CD14-positive monocyte (primary cell): Measurements from ENCODE around the gene PDE7B. TPM values are rescaled to one million over a fixed set of nuclear protein-coding genes. Genes with fewer than 3 reads are reported as not detected.

Experiments used
- DNase-seq, 3 donors: peaks; one replicate each; pipeline ENCODE4 v3.0.0-alpha.2; 2011 to 2022
- H2AFZ ChIP-seq: 2 replicates; pipeline ENCODE4 v1.6.0; 2012; ENCODE audit warnings: mild to moderate bottlenecking, low read depth, low read length, inconsistent platforms; ENCODE audit not compliant: insufficient read depth, poor library complexity, severe bottlenecking
- H3K27ac ChIP-seq, 2 donors: 1 replicate in 1 of 2; 2 replicates in 1 of 2; pipeline ENCODE4 v1.5.1; 2012 to 2013; ENCODE audit warnings: low read length in 2 of 2, control low read depth in 1 of 2, inconsistent platforms in 1 of 2, low read depth in 1 of 2, mild to moderate bottlenecking in 1 of 2
- H3K27me3 ChIP-seq, 2 donors: one replicate each; pipeline versions ENCODE4 v1.6.0 to v1.6.1; 2011 to 2013; ENCODE audit warnings: low read length in 2 of 2; ENCODE audit not compliant: control insufficient read depth in 2 of 2, insufficient read depth in 2 of 2
- H3K36me3 ChIP-seq, 2 donors: replicated peaks in 1 of 2; 1 replicate in 1 of 2; 2 replicates in 1 of 2; pipeline versions ENCODE4 v1.5.1 to v1.6.1; 2012 to 2013; ENCODE audit warnings: low read length in 2 of 2, control low read depth in 1 of 2, inconsistent platforms in 1 of 2, mild to moderate bottlenecking in 1 of 2; ENCODE audit not compliant: insufficient read depth in 2 of 2, control insufficient read depth in 1 of 2
- H3K4me1 ChIP-seq, 2 donors: 1 replicate in 1 of 2; 2 replicates in 1 of 2; pipeline versions ENCODE4 v1.5.1 to v1.6.1; 2012 to 2013; ENCODE audit warnings: low read length in 2 of 2, control low read depth in 1 of 2, inconsistent platforms in 1 of 2, mild to moderate bottlenecking in 1 of 2, moderate library complexity in 1 of 2; ENCODE audit not compliant: insufficient read depth in 2 of 2, control insufficient read depth in 1 of 2
- H3K4me2 ChIP-seq: replicated peaks from 2 replicates; pipeline ENCODE3; 2012; ENCODE audit warnings: low read length, moderate library complexity, mild to moderate bottlenecking; ENCODE audit not compliant: poor library complexity, severe bottlenecking; ENCODE audit errors: extremely low read depth
- H3K4me3 ChIP-seq, 3 experiments: fragments of 200-600 bp in 1 of 3; sonication (generic) in 1 of 3; replicated peaks in 1 of 3; 1 replicate in 2 of 3; 2 replicates in 1 of 3; pipeline ENCODE4 v1.5.1; 2011 to 2013; ENCODE audit warnings: low read length in 3 of 3, mild to moderate bottlenecking in 3 of 3, control low read depth in 2 of 3, low read depth in 2 of 3, inconsistent platforms in 1 of 3, moderate library complexity in 1 of 3
- H3K79me2 ChIP-seq: 2 replicates; pipeline ENCODE4 v1.6.0; 2012; ENCODE audit warnings: mild to moderate bottlenecking, control low read depth, inconsistent platforms, low read length, moderate library complexity; ENCODE audit not compliant: insufficient read depth
- H3K9ac ChIP-seq: 2 replicates; pipeline ENCODE4 v1.6.0; 2017; ENCODE audit warnings: low read length, mild to moderate bottlenecking; ENCODE audit not compliant: insufficient read depth, poor library complexity, severe bottlenecking
- H3K9me3 ChIP-seq, 2 donors: replicated peaks in 1 of 2; 1 replicate in 1 of 2; 2 replicates in 1 of 2; pipeline versions ENCODE4 v1.5.1 to v1.6.1; 2012 to 2013; ENCODE audit warnings: low read length in 2 of 2, control low read depth in 1 of 2; ENCODE audit not compliant: control insufficient read depth in 1 of 2, insufficient read depth in 1 of 2
- H4K20me1 ChIP-seq: 2 replicates; pipeline ENCODE4 v1.6.0; 2012; ENCODE audit warnings: mild to moderate bottlenecking, low read length, control low read depth, moderate library complexity; ENCODE audit not compliant: insufficient read depth
- H3K27ac Mint-ChIP-seq, 7 donors: one replicate each; pipeline ENCODE4 v1.8.0; 2020; ENCODE audit warnings: mild to moderate bottlenecking in 7 of 7, mixed read lengths in 7 of 7, moderate library complexity in 6 of 7, inconsistent platforms in 2 of 7
- H3K27me3 Mint-ChIP-seq, 3 donors: one replicate each; pipeline ENCODE4 v1.8.0; 2021 to 2022; ENCODE audit warnings: low read depth in 3 of 3, mild to moderate bottlenecking in 3 of 3, mixed read lengths in 3 of 3, moderate library complexity in 3 of 3, inconsistent platforms in 1 of 3
- H3K36me3 Mint-ChIP-seq, 2 donors: one replicate each; pipeline ENCODE4 v1.8.0; 2020; ENCODE audit warnings: mixed read lengths in 2 of 2, inconsistent platforms in 1 of 2, mild to moderate bottlenecking in 1 of 2
- H3K4me1 Mint-ChIP-seq: one replicate; pipeline ENCODE4 v1.8.0; 2020; ENCODE audit warnings: mild to moderate bottlenecking, mixed read lengths
- H3K4me3 Mint-ChIP-seq, 2 donors: one replicate each; pipeline ENCODE4 v1.8.0; 2020; ENCODE audit warnings: mild to moderate bottlenecking in 2 of 2, mixed read lengths in 2 of 2, moderate library complexity in 1 of 2
- H3K9me3 Mint-ChIP-seq, 7 donors: one replicate each; pipeline ENCODE4 v1.8.0; 2020 to 2022; ENCODE audit warnings: mixed read lengths in 7 of 7, mild to moderate bottlenecking in 6 of 7, moderate library complexity in 6 of 7, inconsistent platforms in 2 of 7
- WGBS: methylation state at CpG from one replicate; pipeline ENCODE4 v1.1.5; 2013; ENCODE audit warnings: missing lambda C conversion rate; ENCODE audit not compliant: insufficient coverage; 5-methylcytosine and 5-hydroxymethylcytosine counted together
- intact Hi-C, 2 donors: fragments of 100-400 bp; cut with micrococcal nuclease; formaldehyde crosslinking; loops; one replicate each; pipeline versions ENCODE4 v1.15.0 to v1.15.1; 2023
- polyA plus RNA-seq, 3 donors: library from polyadenylated mRNA; depleted of rRNA in 1 of 3; unstranded in 2 of 3; stranded (reverse) in 1 of 3; fragments of 300-500 nt in 2 of 3; fragments of >200 nt in 1 of 3; fragmentation: Illumina TruSeq in 2 of 3; gene quantifications; 1 replicate in 2 of 3; 2 replicates in 1 of 3; pipeline ENCODE4 v1.2.3, GENCODE V29; 2012 to 2021
- TF ChIP-seq, protein P1 (sequence below): fragments of 200-600 bp; IDR thresholded peaks from one replicate; pipeline ENCODE4 v1.8.0; 2022; ENCODE audit warnings: antibody characterized with exemption, mild to moderate bottlenecking

PDE7B gene
- polyA plus RNA-seq, 3 donors = 0.37 to 1.1 (median 0.89) TPM

DNA sequence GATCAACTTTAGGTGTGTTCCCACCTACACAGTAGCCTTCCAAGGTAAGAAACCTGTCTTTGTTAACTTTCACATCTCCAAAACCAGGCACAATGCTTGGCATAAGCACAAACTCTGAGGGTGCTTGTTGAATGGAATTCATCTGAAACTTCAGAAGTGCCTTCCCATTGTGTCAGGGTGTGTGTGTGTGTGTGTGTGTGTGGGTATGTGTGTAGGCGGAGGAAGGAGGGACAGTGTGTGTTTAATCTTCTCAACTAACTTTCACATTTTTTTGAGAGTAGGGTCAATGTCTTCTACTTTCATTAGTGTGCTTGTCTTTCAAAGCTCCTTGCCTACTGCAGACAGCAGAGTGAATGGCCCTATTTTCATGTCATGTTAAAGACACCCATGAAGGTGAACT lies 45.6 kb downstream of the PDE7B start:
- Histone ChIP-seq H3K27me3 (no peaks in the 10 kb centered on the region), H3K79me2 (no peaks in the 10 kb centered on the region), H3K36me3 (no peaks in the 10 kb centered on the region), H3K4me1 (no peaks in the 10 kb centered on the region), H3K4me3 (no peak overlapping the region), H3K9me3 (no peaks in the 10 kb centered on the region), H3K9ac (no peak overlapping the region), H3K27ac (no peak overlapping the region), H2AFZ (no peak overlapping the region), H4K20me1 (no peaks in the 10 kb centered on the region), H3K4me2 (no peak overlapping the region)
- no peaks in the 10 kb centered on the region for H3K27me3 Mint-ChIP-seq
- no peak for DNase-seq
- TF ChIP-seq, protein P1, sequence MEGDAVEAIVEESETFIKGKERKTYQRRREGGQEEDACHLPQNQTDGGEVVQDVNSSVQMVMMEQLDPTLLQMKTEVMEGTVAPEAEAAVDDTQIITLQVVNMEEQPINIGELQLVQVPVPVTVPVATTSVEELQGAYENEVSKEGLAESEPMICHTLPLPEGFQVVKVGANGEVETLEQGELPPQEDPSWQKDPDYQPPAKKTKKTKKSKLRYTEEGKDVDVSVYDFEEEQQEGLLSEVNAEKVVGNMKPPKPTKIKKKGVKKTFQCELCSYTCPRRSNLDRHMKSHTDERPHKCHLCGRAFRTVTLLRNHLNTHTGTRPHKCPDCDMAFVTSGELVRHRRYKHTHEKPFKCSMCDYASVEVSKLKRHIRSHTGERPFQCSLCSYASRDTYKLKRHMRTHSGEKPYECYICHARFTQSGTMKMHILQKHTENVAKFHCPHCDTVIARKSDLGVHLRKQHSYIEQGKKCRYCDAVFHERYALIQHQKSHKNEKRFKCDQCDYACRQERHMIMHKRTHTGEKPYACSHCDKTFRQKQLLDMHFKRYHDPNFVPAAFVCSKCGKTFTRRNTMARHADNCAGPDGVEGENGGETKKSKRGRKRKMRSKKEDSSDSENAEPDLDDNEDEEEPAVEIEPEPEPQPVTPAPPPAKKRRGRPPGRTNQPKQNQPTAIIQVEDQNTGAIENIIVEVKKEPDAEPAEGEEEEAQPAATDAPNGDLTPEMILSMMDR = no peak
- H3K9me3 Mint-ChIP-seq = peaks cover 0 to 4% (median 1%) of the 10 kb centered on the region in 7 donors
- H3K4me1 Mint-ChIP-seq = no peaks in the 10 kb centered on the region
- H3K36me3 Mint-ChIP-seq = no peaks in the 10 kb centered on the region
- no peak overlapping the region for H3K27ac Mint-ChIP-seq
- intact Hi-C loops = no loop called here
- no CpG with 5 or more reads among the region's 1 CpG for WGBS
- H3K4me3 Mint-ChIP-seq = no peak overlapping the region

DNA sequence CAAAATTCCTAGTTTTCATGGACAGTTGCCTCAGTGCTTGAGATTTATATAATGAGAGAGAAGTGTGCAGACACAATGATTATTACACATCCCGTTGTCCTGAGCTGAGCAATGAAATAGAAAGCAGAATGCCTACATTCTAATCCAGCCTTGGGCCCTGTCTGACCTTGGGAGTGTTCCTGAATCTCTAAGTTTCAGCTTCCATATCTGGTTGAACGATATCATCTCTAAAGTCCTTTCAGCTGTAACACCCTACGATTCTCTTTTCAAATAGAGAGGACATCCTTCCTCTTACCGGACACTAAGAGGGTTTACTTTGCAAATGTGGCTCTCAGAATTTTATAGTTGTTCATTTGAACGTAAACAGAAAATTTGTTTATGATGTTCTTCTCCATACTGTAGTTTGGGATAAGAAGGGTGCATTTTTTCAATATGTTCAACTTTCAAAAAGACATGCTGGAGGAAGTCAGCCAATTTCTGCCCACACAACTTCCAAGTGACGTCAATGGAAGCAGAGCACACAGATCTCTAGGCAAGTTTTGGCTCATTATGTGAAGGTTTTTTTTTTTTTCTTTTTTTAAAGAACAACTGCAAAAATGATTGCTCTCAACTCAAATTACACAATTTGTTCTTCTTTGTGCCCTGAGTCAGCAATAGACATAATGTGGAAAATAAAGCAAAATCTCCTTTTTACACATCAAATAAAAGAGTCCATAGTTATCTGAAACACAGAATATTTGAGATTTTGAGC lies 50.4 kb downstream of the PDE7B start:
- TF ChIP-seq, protein P1 = no peak
- no peaks in the 10 kb centered on the region for H3K4me1 ChIP-seq
- no peaks in the 10 kb centered on the region for H3K4me1 Mint-ChIP-seq
- H3K9ac ChIP-seq = no peak overlapping the region
- no peak overlapping the region for H3K27ac Mint-ChIP-seq
- H3K36me3 ChIP-seq = no peaks in the 10 kb centered on the region
- peaks cover 0 to 4% (median 1%) of the 10 kb centered on the region in 7 donors for H3K9me3 Mint-ChIP-seq
- no peak for DNase-seq
- no peak overlapping the region for H3K4me3 ChIP-seq
- H3K27ac ChIP-seq = no peak overlapping the region
- intact Hi-C loops = no loop called here
- no peaks in the 10 kb centered on the region for H3K36me3 Mint-ChIP-seq
- H3K4me2 ChIP-seq = no peak overlapping the region
- no CpG with 5 or more reads among the region's 6 CpGs for WGBS
- no peaks in the 10 kb centered on the region for H4K20me1 ChIP-seq
- H3K27me3 Mint-ChIP-seq = no peaks in the 10 kb centered on the region
- no peaks in the 10 kb centered on the region for H3K9me3 ChIP-seq
- no peaks in the 10 kb centered on the region for H3K79me2 ChIP-seq
- no peak overlapping the region for H2AFZ ChIP-seq
- no peaks in the 10 kb centered on the region for H3K27me3 ChIP-seq
- H3K4me3 Mint-ChIP-seq = no peak overlapping the region
